ENCODE data around the gene EPGN.
A peak's percentile ranks its signal among the peaks of the same experiment; 100 is the strongest.

Gene EPGN

GRCh38 chr4:74311696-74312313 is 3.5 kb downstream of the EPGN start:
- DNase-seq (ENCODE audit: low read depth, low spot score), result peak; percentile 70
- no peak overlapping the region for H3K4me3 ChIP-seq (ENCODE audit: low read depth, low read length)
- TF ChIP-seq CTCF (IDR thresholded peaks at IDR 0.05; ENCODE audit: low read depth, low read length), result peak; percentile 62
- in situ Hi-C loops (cut with HindIII; ENCODE audit: low sequenced_read_pairs), result no loop called here

- TF ChIP-seq CTCF (IDR thresholded peaks at IDR 0.05; ENCODE audit: low read depth, low read length), result no peak
- in situ Hi-C loops (cut with HindIII; ENCODE audit: low sequenced_read_pairs), result no loop called here
- H3K4me3 ChIP-seq (ENCODE audit: low read depth, low read length), result no peak overlapping the region
- no peak for DNase-seq (ENCODE audit: low read depth, low spot score)
These were observed 6.1 kb downstream of the EPGN start for GRCh38 chr4:74314329-74314728.

DNA sequence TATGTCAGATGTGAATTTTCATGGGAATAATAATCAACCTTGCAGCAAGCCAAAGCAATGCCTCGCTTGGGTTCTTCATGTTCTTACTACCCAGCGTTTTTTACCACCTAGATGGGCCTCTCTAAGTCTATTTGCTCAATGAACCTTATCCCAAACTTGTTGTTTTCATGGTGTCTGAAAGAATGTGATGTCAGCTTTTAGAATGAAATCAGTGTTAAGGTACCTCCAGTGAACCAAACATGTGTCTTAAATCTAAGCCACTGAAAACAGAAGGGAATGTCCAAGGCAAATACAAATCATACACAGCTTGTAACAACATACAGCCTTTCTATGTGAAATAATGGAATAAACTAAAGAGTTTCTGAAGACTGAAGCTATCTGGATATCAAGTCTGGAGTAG is 6.7 kb downstream of the EPGN start:
- no peak overlapping the region for H3K4me3 ChIP-seq (ENCODE audit: low read depth, low read length)
- TF ChIP-seq CTCF (IDR thresholded peaks at IDR 0.05; ENCODE audit: low read depth, low read length), result no peak
- no peak for DNase-seq (ENCODE audit: low read depth, low spot score)
- in situ Hi-C loops (cut with HindIII; ENCODE audit: low sequenced_read_pairs), result no loop called here

- in situ Hi-C loops (cut with HindIII; ENCODE audit: low sequenced_read_pairs), result no loop called here
- TF ChIP-seq CTCF (IDR thresholded peaks at IDR 0.05; ENCODE audit: low read depth, low read length), result no peak
- no peak for DNase-seq (ENCODE audit: low read depth, low spot score)
- H3K4me3 ChIP-seq (ENCODE audit: low read depth, low read length), result no peak overlapping the region
These were observed 7.1 kb downstream of the EPGN start for GRCh38 chr4:74315376-74315775.

GRCh38 chr4:74316397-74316796 is 8.1 kb downstream of the EPGN start:
- in situ Hi-C loops (cut with HindIII; ENCODE audit: low sequenced_read_pairs), result no loop called here
- H3K4me3 ChIP-seq (ENCODE audit: low read depth, low read length), result no peak overlapping the region
- no peak for DNase-seq (ENCODE audit: low read depth, low spot score)
- TF ChIP-seq CTCF (IDR thresholded peaks at IDR 0.05; ENCODE audit: low read depth, low read length), result no peak

- no peak for DNase-seq (ENCODE audit: low read depth, low spot score)
- H3K4me3 ChIP-seq (ENCODE audit: low read depth, low read length), result no peak overlapping the region
- no peak for TF ChIP-seq CTCF (IDR thresholded peaks at IDR 0.05; ENCODE audit: low read depth, low read length)
- in situ Hi-C loops (cut with HindIII; ENCODE audit: low sequenced_read_pairs), result no loop called here
These were observed 9.5 kb downstream of the EPGN start for GRCh38 chr4:74317616-74318246.
